ENCODE data around the gene VSX2.
A peak's percentile ranks its signal among the peaks of the same experiment; 100 is the strongest.

The VSX2 gene

DNA sequence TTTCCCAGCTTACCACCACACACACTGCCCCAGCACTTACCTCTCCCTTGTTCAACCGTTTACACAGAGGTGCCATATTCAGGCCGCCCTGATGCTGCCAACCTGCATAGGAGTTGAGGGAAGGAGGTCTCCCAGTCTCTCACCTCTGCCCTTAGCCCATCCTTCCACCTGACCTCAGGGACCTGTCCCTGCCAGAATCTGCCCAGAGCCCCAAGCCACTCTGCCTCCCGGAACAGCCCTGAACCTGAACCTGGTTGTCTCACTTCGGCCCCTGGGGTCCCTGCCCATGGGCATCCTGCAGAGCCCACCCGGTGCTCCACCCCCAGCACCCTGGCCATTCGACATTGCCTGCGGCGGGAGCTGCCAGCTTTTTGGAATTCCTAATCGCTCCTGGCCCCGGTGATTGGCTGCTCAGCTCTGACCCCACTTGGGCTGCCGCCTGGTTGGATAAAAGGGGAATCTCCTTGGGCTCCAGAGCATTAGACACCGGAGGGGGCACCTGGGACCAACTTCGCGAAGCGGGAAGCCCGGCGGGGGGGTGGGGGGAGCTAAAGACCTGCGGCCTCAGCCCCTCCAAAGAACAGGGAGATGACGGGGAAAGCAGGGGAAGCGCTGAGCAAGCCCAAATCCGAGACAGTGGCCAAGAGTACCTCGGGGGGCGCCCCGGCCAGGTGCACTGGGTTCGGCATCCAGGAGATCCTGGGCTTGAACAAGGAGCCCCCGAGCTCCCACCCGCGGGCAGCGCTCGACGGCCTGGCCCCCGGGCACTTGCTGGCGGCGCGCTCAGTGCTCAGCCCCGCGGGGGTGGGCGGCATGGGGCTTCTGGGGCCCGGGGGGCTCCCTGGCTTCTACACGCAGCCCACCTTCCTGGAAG, at the start of gene VSX2:
Gene VSX2, plus strand, starts transcription at position 476 of the 874 bp plus-strand sequence. Its CDS starts 113 bp downstream, at position 589.
- no peak for FAIRE-seq

DNA sequence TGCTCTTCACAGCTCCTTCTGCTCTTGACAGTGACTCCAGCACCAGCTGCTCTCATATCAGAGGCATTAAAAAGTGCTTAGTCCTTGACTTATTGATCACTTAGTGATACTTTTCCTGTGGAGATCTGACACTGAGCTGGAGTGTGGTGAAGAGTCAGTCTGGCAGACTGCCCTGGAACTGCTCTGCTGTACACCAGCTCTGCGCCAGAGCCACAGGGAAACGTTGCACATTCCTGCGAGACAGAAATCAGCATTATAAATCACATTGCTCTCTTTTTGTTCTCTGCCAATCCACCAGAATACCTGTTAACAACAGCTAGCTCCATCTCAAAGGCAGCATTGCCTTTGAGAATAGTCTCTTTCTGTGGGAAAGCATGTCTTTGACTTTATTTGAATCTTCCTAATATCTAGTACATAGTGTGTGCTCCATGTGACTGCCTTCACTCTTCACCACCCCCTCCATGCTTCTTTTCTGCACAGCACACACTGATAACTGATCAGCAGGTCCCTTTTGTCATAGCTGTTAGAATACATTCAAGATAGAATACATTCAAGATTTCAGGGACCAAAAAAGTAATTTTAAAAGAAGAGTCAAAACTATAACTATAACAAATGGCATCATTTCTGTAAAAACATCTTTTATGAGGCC, 48.2 kb upstream of the VSX2 start:
- no peak for FAIRE-seq

DNA sequence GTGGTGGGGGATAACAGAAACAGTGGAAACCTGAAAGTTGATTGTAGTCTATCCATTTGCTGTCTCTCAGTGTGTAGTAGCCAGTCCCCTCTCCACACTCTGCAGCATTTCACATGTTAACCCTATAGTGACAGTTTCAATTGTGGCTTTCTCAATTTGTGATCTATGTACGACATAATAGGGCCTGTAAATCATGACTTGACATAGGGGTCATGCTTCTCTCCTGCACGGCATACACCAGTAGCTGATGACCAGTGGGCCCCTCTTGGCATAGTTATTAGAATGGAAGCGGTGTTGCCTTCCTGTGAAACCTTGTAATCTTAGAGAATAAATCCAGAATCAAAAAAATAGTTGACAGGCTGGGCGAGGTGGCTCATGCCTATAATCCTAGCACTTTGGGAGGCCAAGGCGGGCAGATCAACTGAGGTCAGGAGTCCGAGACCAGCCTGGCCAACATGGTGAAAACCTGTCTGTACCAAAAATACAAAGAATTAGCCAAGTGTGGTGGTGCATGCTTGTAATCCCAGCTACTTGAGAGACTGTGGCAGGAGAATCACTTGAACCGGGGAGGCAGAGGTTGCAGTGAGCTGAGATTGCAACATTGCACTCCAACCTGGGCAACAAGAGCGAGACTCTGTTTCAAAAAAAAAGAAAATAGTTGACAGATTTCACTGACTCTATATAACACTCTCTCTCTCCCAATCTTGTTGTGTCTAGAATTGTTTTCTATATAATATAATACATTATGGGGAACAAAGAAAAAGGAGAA, 44.6 kb upstream of the VSX2 start:
- no peak for FAIRE-seq

DNA sequence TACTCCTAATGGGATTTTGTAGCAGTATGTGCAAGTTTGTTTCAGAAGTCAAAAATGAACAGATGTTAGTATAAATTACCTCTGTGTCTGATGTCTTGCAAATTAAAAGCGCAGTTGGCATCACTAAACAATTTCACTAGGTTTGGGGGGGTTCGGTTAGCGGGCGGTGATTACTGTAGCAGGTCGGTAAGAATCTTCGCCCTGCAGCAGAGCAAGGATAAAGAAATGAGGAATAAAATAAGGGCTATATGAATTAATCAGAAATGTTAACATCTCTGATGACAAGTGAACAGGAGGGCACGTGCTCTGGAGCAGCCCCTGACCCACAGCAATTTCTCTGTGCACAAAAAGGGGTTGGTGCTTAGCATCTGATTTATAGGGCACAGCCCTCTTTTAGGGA, 43.6 kb upstream of the VSX2 start:
- FAIRE-seq = no peak

DNA sequence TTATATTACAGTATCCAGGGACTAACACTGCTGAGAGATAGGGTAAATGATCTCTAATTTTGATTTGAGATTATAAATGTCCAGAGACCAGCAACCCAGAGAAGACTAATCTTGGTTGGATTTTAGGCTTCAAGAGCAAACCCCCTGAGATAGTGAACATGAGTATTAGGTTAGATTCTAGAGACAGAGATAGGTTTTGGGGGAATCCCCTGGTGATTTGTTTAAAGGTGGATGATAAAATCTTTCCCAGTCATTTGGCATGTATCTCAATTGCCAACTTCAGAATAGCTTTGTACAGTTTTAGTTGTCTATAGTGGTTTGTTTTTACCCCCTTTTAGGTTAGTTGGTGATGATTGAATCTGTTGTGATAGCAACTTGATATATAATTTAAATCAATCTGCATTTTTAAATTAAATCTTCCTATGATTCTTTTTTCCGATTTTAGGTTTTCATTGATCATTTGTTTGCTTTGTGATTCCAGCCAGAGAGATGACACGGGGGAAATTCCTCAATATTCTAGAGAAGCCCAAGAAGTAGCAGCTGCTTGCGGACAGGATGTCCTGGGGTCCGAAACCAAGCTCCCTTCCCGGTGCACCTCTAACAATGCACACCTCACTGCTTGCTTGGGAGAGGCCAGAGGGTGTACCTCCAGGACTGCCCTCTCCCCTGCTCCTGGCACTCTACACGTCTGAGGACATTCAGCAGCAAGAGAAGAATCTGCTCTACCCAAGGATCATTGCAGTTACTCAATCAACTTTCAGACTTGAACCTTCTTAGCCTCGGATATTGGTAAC, 40.6 kb upstream of the VSX2 start:
- no peak for FAIRE-seq

DNA sequence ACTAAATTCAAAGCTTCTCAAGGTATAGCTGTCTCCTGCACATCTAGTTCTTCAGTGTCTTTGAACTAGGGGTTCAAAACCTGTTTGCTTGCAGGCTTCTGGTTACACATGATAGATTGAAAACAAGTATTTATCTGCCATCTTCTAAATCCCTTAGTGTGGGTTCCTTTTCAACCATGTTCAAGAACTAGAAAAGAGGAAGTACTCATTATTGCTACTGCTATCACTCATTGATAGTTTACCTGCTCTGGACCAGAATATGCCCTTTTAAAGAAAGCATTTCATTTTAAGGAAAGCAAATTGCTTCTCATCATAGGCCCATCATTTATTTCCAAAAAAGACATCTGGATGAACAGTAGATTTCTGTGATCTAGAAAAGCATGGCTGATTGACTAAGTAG, 37.1 kb upstream of the VSX2 start:
- no peak for FAIRE-seq

DNA sequence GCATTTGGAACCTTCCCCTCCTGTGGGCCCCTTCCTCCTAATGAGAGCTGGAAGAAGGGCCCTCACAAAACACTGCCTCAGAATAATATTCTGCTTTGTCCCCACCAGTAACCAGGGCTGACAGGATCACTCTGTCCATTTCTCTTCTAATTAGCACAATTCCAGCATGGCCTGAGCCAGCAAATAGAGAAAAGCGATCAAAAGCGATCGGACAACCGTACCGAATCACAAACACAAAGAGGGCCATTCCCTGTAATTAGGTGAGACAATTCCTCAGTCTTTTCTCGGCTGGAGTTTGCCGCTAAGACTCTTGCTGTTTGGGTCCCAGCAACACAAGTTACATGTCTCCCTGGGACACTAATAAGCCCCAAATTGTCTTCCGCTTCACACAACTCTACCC, 35.6 kb upstream of the VSX2 start:
- FAIRE-seq = no peak

DNA sequence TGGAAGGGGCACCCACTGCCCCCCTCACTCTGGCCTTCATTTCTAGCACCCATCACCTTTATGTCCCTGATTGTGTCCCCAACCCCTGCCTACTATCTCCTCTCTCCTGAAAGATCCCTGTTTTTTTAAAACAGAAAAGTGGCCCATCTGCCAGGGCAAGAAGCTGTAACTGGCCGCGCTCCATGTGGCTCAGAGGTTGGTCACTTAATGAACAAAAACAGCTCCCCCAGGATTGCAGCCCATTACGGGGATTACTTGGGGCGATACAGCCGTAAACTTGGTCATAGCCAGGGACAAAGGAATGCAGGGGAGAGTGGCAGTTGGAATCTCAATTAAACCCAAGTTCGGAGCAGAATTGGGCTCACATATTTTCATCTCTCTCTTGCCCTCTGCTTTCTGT, 34.8 kb upstream of the VSX2 start:
- no peak for FAIRE-seq

DNA sequence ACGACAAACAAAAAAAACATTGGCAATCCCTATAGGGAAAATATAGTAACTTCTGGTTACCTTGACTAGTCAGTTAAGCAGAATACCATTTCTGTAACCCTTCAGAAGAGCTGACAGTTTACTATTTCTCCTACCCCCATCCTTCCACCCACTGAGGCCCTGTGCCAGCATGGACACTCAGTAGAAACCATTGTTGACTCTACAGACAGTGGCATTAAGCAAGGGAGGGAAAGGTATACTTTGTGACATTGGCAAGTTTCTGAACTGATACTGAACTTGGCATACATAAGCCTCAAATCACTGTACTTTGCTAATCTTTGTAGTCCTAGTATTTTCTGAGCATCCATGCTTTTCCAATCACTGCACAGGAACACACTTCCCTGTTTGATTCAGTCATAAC, 33.4 kb upstream of the VSX2 start:
- no peak for FAIRE-seq

DNA sequence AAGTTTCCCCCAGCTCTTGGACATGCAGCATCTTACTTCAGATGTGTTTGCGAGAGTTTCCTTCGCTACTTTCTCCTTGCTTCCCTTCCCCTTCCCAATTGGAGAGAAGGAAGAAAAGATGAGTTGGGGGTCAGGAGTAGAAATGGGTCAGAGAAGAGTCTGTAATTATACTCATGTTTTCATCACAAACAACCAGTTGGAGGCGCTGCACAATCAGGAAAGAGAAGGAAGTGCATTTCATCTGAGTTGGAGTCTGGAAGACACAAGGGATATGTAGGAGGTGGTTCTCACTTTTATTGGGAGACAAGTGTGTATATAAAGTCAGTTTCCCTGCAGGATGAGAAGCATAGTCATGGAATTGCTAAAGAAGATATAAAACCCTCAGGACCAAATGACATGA, 31.3 kb upstream of the VSX2 start:
- FAIRE-seq = peak; percentile 23

DNA sequence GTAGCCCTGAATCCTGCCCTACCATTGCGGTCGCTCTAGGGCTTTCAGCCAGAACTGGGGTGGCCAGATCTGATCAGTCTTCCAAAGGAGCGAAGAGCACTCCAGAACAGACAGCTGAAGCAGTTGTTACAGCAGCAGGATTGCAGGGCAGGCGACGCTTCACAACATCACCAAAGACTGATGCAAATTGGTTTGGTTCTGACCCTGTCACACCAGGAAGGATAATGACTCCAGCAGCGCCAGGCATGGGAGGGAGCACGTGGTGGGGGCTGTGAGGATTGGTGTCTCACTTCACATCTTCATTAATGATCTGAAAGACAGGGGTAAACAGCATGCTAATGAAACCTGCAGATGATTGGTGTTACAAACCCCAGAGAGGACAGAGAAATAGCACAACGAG, 30.6 kb upstream of the VSX2 start:
- no peak for FAIRE-seq

DNA sequence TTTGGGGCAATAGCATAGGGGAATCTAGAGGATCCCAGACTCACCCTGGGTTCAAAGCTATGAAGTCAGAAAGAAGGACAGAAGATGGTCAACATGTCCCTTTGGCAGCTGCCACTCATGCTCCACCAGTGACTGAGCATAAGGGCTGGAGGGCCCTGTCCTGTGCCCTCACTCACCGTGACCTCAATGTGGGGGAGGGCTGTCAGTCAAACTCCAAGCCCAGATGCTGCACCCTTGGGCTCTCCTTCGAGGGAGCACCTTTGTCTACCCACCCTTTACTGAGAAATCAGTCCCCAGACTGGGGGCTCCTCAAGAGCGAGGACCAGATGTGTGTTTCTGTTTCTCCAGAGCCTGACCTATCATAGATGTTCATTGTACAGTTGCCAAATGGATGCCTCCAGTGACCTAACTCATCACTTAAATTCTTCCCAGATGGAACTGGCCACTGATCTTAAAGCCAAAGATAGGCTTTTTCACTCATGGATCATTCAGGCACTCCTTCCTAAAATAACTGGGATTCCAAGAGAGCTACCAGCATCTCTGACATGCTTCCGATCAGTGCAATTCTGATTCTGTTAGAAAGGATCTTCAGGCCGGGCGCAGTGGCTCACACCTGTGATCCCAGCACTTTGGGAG, 27.2 kb upstream of the VSX2 start:
- no peak for FAIRE-seq

DNA sequence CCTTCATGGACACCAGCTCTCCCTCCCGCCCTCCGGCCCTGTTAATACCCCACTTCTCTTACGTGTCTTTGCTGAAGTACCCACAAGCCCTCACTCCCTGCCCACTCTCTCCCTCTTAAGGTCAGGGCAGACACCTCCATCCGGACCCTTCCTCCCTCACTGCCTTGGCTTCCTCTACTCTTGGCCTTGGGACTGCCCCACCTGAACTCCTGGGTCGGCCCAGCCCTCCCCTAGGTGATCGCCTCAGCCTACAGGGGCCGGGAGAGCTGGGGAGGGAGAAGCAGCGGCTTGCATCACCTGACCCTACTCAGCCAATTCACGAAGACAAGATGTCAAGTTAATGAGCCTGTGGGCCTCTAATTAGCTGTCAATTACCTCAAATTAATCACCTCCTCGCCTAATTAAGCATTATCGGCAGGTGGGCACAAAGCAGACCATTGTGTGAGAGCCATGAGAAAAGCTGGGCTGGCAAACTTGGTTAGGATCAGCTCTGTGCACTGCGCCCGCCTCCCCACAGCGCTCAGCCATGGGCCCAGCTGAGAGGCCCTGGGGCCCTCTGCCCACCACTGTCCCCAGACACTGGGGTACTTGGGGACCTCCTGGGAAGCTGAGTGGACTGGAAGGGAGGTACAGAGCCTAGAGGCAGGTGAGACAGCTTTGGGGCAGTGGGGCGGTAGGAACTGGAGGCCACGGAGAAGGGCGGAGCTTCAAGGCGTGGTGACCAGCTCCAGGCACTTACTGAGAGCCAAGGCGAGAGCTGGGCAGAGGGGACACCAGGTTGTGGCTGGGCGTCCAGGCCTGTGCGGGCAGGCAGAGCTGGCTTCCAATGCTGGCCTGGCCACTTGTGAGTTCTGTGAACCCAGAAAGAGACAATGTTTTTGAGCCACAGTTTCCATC, 25.1 kb upstream of the VSX2 start:
- FAIRE-seq = no peak

DNA sequence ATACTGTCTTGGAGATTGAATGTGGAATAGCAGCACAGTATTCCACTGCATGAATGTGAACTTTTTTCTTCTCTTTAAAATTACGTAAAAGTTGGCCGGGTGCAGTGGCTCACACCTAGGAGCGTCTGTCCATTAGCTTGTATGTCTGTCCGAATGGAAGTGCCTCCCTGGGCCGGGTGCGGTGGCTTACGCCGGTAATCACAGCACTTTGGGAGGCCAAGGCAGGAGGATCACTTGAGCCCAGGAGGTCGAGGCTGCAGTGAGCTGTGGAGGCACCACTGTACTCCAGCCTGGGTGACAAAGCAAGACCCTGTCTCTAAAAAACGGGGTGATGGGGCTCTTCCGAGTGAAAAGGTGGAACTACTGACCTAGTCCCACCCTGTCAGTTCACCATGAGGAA, 22.6 kb upstream of the VSX2 start:
- FAIRE-seq = no peak

DNA sequence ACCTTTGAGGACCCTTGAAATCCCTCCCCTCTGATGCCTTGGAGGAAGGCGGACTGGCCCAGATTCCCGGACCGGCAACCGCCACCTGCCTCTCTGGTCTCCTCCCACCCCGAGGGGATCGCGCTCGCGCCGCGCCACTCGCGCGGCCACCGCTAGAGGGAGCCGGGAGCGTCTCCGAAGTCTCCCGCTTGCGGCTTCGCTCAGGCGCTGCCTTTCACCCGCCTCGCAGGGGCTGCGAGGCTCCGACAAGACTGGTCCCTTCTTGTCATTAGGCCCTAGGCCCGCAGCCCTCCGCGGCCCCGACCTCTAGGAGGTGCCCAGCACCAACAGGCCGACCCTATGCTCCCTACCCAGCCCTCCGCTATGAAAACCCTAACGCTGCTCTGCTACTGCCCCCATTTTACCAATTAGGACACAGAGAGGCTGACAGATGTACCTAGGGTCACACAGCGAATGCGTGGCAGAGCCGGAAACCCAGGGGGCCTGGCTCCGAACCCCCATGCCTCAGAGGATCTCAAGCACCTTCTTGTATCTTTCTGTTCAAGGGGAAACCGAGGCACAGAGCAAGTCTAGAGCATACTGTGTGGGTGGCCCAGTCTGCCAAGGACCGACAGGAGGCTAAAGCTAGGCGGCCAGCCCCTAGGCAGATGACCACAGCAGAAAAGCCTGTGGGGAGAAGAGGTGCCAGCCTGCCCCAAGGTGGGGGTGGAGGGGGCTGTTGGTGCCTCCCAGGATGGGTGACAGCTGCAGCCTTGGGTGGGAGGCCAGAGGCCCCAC, 21.4 kb upstream of the VSX2 start:
- no peak for FAIRE-seq

DNA sequence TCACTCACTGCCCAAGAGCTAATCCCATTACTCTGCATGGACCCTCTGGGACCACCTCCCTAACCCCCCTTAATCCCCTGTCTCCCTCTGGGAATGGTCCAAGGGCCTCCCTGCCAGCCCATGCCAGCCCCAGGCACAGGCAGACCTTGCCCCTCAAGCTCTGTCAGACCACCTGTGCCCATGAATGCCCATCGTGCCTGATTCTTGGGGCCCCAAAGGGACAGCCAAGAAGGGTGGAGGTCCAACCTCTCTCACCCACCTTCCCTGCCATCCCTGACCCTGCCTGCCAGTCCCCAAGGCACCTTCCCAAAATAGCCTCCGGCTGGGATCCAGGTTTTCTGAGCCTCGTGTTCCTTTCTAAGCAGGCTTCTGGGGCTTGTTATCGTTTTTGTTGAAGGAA, 20.8 kb upstream of the VSX2 start:
- FAIRE-seq = no peak

DNA sequence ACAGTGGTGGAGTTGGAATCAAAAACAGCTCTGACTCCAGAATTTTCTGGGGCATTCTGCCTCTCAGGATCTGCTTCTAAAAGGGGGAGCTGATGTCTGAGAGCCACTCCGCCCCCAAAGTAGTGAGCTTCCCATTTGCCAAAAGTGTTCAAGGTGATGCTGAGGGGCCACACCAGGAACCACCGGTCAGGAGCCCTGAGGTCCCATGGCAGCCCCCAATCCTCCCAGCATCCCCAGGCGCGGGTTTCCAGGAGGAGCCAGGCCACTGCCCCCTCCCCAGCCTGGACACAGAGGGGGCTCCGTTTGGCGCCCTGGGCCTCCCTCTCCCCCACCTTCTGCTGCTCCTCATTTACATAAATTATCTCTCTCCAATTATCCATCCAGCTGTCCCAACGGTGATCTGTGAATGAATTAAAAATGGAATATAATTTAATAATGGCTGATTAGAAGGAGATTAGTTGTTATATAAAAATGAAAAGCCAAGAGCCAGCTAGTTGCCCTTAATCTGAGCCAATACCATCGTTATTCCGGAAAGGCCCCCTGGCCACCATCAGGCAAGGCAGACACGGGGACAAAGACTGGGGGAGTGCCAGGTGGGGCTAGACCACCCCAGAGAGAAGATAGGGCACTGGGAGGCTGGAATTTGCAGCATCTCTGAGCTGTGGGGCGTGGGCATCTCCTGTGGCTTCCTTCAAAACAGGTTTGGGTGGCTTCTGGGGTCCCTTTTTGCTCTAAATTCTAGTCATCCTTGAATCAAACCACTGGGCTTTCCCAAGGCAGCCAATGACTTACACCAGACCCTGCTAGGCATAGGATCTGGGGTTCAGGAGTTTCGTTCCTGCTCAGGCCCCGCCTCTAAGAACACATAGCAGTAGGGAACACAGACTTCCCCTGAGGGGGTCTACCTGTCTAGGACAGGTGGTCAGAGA, 19.7 kb upstream of the VSX2 start:
- no peak for FAIRE-seq

DNA sequence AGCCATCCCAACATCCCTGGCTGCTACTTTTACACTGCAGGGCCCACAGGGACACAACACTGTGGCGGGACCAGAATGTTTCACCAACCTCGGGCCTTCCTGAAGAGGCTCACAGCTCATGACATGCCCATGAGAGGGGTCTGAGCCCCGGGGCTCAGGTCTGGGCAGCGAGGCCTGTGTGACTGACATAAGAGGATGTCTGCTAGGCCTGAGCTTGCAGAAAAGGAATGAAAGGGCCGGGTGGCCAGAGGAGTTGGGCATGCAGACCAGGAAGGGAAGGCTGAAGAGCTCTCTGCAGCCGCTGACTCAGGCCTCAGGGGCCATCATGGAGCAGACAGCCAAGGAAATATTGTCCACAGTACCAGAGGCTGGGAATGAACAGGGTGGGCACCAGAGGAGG, 18.3 kb upstream of the VSX2 start:
- FAIRE-seq = no peak

DNA sequence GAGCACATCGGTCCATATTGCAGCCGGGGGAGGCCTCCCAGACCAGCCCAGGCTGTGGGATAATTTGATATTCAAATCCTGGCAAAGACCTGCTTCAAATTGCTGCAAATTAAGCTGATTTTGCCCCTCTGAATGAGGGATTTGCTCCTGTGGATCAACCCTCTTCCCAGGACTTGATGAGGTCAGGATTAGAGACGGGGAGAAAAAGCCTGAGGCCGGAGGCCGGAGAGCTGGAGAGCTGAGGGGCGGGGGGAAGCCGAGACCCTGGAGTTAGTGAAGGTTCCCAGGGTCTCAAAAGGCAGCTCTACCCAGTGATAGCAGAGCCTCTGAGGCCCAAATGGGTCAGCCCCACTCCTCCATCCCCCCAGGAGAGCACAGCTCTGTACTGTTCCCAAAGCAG, 17.5 kb upstream of the VSX2 start:
- FAIRE-seq = no peak
